ENCODE measurements around the gene LONP2. TPM values are rescaled to one million over a fixed set of nuclear protein-coding genes. Genes with fewer than 3 reads are reported as not detected.

LONP2 gene
- total RNA-seq, 2 donors from 2014 or later, result 62.4 to 69.2 TPM

DNA sequence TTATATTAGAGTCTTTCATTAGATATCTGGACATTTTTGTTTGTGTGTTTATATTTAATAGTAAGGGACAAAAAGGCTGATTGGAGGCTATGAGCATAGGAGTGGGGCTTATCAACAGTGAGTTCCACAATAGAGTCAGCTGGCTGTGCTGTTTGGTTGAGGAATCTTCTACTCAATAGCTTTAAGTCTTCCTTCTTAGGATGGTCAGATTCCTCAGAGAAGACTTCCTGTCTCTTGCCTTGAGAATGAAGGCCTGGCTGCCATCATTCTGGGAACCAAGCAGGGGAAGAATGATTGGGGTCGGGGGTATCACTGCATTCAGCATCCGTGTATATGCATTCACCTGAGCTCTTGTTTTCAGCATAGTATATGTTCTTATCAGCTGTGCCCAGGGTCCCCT, 35.1 kb downstream of the LONP2 start:
- Histone ChIP-seq H3K4me1 (no peaks in the 10 kb centered on the region), H3K36me3 (no peaks in the 10 kb centered on the region), H3K27ac (no peak overlapping the region), H3K9me3 (no peaks in the 10 kb centered on the region), H3K4me3 (no peak overlapping the region), H3K27me3 (no peaks in the 10 kb centered on the region), H3K9ac (ENCODE audit: low read depth in 2 of 2, low read length in 2 of 2) (no peak overlapping the region)
- TF ChIP-seq, protein P1, sequence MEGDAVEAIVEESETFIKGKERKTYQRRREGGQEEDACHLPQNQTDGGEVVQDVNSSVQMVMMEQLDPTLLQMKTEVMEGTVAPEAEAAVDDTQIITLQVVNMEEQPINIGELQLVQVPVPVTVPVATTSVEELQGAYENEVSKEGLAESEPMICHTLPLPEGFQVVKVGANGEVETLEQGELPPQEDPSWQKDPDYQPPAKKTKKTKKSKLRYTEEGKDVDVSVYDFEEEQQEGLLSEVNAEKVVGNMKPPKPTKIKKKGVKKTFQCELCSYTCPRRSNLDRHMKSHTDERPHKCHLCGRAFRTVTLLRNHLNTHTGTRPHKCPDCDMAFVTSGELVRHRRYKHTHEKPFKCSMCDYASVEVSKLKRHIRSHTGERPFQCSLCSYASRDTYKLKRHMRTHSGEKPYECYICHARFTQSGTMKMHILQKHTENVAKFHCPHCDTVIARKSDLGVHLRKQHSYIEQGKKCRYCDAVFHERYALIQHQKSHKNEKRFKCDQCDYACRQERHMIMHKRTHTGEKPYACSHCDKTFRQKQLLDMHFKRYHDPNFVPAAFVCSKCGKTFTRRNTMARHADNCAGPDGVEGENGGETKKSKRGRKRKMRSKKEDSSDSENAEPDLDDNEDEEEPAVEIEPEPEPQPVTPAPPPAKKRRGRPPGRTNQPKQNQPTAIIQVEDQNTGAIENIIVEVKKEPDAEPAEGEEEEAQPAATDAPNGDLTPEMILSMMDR (IDR thresholded peaks at IDR 0.05), result no peak
- DNase-seq, result no peak
- intact Hi-C loops (cut with DNase I), result no loop called here

DNA sequence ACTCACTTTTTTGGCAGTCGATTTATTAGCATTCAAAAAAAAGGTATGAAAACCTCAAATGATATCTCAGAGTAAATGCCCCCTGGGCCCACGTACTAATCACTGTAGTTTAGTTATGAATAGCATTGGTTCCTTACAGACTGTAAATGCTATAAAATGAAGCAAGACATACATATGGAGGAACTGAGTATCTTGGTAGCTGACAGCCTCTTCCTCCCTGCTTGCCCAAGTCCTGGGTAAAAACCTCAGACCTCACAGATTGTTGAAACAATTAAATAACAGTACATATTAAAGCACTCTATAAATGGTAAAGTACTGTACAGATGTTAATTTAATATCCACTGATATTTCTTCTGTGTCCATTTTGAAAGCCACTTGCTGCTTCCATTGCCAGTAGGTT, 36.4 kb downstream of the LONP2 start:
- H3K27ac ChIP-seq, result no peak overlapping the region
- intact Hi-C loops (cut with DNase I), result no loop called here
- no peak overlapping the region for H3K9ac ChIP-seq (ENCODE audit: low read depth in 2 of 2, low read length in 2 of 2)
- no peaks in the 10 kb centered on the region for H3K27me3 ChIP-seq
- H3K4me3 ChIP-seq, result no peak overlapping the region
- TF ChIP-seq, protein P1 (IDR thresholded peaks at IDR 0.05), result no peak
- H3K9me3 ChIP-seq, result no peaks in the 10 kb centered on the region
- H3K4me1 ChIP-seq, result no peaks in the 10 kb centered on the region
- DNase-seq, result no peak
- H3K36me3 ChIP-seq, result no peaks in the 10 kb centered on the region

DNA sequence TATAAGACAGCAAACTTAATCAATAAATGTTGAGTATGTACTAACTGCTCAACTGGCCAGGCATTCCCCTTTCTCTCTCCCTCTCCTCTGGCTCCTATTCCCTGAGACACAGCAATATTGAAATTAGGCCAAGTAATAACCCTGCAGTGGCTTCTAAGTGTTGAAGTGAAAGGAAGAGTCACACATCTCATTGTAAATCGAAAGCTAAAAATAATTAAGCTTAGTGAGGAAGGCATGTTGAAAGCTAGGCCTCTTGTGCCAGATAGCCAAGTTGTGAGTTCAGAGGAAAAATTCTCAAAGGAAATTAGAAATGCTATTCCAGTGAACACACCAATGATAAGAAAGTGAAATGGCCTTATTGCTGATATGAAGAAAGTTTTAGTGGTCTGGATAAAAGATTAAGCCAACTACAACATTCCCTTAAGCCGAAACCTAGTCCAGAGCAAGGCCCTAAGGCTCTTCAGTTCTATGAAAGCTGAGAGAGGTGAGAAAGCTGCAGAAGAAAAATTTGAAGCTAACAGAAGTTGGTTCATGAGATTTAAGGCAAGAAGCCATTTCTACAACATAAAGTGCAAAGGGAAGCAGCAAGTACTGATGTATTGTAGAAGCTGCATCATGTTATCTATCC, 38.6 kb downstream of the LONP2 start:
- no peaks in the 10 kb centered on the region for H3K36me3 ChIP-seq
- TF ChIP-seq, protein P1 (IDR thresholded peaks at IDR 0.05), result no peak
- H3K4me3 ChIP-seq, result no peak overlapping the region
- DNase-seq, result no peak
- no peaks in the 10 kb centered on the region for H3K27me3 ChIP-seq
- H3K9me3 ChIP-seq, result no peaks in the 10 kb centered on the region
- H3K27ac ChIP-seq, result no peak overlapping the region
- no peaks in the 10 kb centered on the region for H3K4me1 ChIP-seq
- intact Hi-C loops (cut with DNase I), result no loop called here
- H3K9ac ChIP-seq (ENCODE audit: low read depth in 2 of 2, low read length in 2 of 2), result no peak overlapping the region

DNA sequence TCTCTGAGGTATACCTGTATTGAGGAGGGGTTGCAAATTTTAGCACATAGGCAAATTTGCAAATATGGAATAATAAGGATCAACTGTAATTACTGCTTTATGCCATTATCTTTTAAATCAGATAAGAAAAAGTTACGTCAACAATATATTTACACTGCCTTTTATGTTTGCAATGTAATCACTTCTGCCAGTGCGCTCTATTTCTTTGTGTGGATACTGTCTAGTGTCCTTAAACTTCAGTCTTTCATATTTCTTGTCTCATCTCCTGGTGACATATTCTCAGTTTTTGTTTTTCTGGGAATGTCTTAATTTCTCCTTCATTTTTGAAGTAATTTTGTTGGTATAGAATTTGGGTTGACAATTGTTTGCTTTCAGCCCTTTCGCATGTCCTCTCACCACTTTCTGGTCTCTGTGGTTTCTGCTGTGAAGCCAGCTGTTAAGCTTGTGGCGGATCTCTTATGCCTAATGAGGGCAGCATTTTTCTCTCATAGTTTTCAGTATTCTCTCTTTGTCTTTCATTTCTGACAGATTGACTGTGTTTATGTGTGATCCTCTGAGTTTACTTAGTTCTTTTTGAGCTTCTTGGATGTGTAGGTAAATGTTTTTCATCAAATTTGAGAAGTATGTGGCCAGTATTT, 40.8 kb downstream of the LONP2 start:
- no peaks in the 10 kb centered on the region for H3K4me1 ChIP-seq
- intact Hi-C loops (cut with DNase I), result no loop called here
- H3K9ac ChIP-seq (ENCODE audit: low read depth in 2 of 2, low read length in 2 of 2), result no peak overlapping the region
- no peak for DNase-seq
- H3K4me3 ChIP-seq, result no peak overlapping the region
- H3K27me3 ChIP-seq, result no peaks in the 10 kb centered on the region
- no peaks in the 10 kb centered on the region for H3K9me3 ChIP-seq
- H3K36me3 ChIP-seq, result no peaks in the 10 kb centered on the region
- H3K27ac ChIP-seq, result no peak overlapping the region
- TF ChIP-seq, protein P1 (IDR thresholded peaks at IDR 0.05), result no peak

DNA sequence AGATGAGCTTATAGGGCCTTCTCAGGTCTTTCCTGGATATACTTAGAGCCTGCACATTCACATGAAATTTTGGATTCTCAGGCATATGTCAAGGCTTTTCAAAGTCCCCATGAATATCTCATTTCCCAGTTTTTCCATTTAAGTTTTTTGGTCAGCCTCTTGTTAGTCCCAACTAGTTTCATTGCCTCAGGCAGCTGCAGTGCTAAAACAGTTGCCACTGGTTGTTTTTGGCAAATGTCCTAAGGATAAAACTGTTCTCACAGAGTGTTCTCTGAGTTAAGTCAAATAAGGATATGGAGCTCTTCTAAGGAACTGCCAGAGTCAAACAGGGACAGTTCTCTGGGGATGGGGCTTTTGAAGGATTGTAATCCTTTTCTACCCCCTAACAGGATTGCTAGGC, 43.1 kb downstream of the LONP2 start:
- Histone ChIP-seq H3K36me3 (no peaks in the 10 kb centered on the region), H3K27ac (no peak overlapping the region), H3K9ac (ENCODE audit: low read depth in 2 of 2, low read length in 2 of 2) (no peak overlapping the region), H3K9me3 (no peaks in the 10 kb centered on the region), H3K4me3 (no peak overlapping the region), H3K27me3 (no peaks in the 10 kb centered on the region), H3K4me1 (no peaks in the 10 kb centered on the region)
- no peak for DNase-seq
- intact Hi-C loops (cut with DNase I), result no loop called here
- TF ChIP-seq, protein P1 (IDR thresholded peaks at IDR 0.05), result no peak
